WTC11 (cell line): ENCODE results near the gene GH1. TPM values are rescaled to one million over a fixed set of nuclear protein-coding genes. Genes with fewer than 3 reads are reported as not detected.

Experiments used
- ATAC-seq: fragments of 200-7000 bp; cut with Tn5 transposase; 2 replicates; pipeline ENCODE4 v1.10.0; 2021; ENCODE audit warnings: mild to moderate bottlenecking, moderate library complexity
- CTCF ChIA-PET: fragments of 300-600 bp; sonication (Branson Sonifier 250); formaldehyde crosslinking; loops from one replicate; lab custom pipeline; 2021; ENCODE audit warnings: antibody characterized with exemption; lab: Charles Lee
- POLR2A ChIA-PET: fragments of 350-600 bp; sonication (Branson Sonifier 250); formaldehyde crosslinking; loops from one replicate; lab custom pipeline; 2021; ENCODE audit warnings: antibody characterized with exemption; lab: Charles Lee
- DNase-seq: peaks from one replicate; pipeline ENCODE4 v3.0.0; 2021; ENCODE audit warnings: low spot score
- H3K27ac Mint-ChIP-seq: 2 replicates; pipeline ENCODE4 v1.8.0; 2021; ENCODE audit warnings: mixed read lengths
- H3K27me3 Mint-ChIP-seq: 2 replicates; pipeline ENCODE4 v1.8.0; 2021; ENCODE audit warnings: low read depth, mild to moderate bottlenecking, moderate library complexity, mixed read lengths
- H3K36me3 Mint-ChIP-seq: 2 replicates; pipeline ENCODE4 v1.8.0; 2021; ENCODE audit warnings: mixed read lengths
- H3K4me1 Mint-ChIP-seq: 2 replicates; pipeline ENCODE4 v1.8.0; 2022; ENCODE audit warnings: mixed read lengths
- H3K4me3 Mint-ChIP-seq: 2 replicates; pipeline ENCODE4 v1.8.0; 2021; ENCODE audit warnings: mild to moderate bottlenecking, moderate library complexity, mixed read lengths
- H3K9me3 Mint-ChIP-seq: 2 replicates; pipeline ENCODE4 v1.8.0; 2021; ENCODE audit warnings: mixed read lengths
- ARID4B ChIP-seq: sonication (generic); formaldehyde crosslinking; IDR thresholded peaks from 2 replicates; pipeline ENCODE4 v1.8.0; 2023; ENCODE audit warnings: missing genetic modification reagents, mild to moderate bottlenecking, borderline replicate concordance
- CBFB ChIP-seq: sonication (generic); formaldehyde crosslinking; IDR thresholded peaks from 2 replicates; pipeline ENCODE4 v1.8.1; 2022; ENCODE audit warnings: mild to moderate bottlenecking, low read depth, missing genetic modification reagents
- CREM ChIP-seq: sonication (generic); formaldehyde crosslinking; IDR thresholded peaks from 2 replicates; pipeline ENCODE4 v1.8.1; 2022; ENCODE audit warnings: mild to moderate bottlenecking, missing genetic modification reagents, moderate library complexity
- CTCF ChIP-seq: fragments of 200-600 bp; IDR thresholded peaks from 2 replicates; pipeline ENCODE4 v1.8.0; 2022; ENCODE audit warnings: antibody characterized with exemption
- E2F5 ChIP-seq: sonication (generic); formaldehyde crosslinking; IDR thresholded peaks from 2 replicates; pipeline ENCODE4 v1.8.1; 2022; ENCODE audit warnings: mild to moderate bottlenecking, moderate library complexity, missing genetic modification reagents
- FOXP4 ChIP-seq: sonication (generic); formaldehyde crosslinking; IDR thresholded peaks from 2 replicates; pipeline ENCODE4 v1.8.0; 2022; ENCODE audit warnings: mild to moderate bottlenecking, missing genetic modification reagents
- GABPB1 ChIP-seq: sonication (generic); formaldehyde crosslinking; IDR thresholded peaks from 2 replicates; pipeline ENCODE4 v1.8.1; 2023; ENCODE audit warnings: mild to moderate bottlenecking, missing genetic modification reagents
- OVOL2 ChIP-seq: fragments of 250-450 bp; sonication (Bioruptor Pico); IDR thresholded peaks from 2 replicates; pipeline ENCODE4 v1.9.0; 2021; ENCODE audit warnings: mild to moderate bottlenecking, borderline replicate concordance
- PRDM15 ChIP-seq: sonication (generic); formaldehyde crosslinking; IDR thresholded peaks from 2 replicates; pipeline ENCODE4 v1.8.0; 2022; ENCODE audit warnings: missing genetic modification reagents
- PREB ChIP-seq: sonication (generic); formaldehyde crosslinking; IDR thresholded peaks from 2 replicates; pipeline ENCODE4 v1.8.1; 2022; ENCODE audit warnings: mild to moderate bottlenecking, missing genetic modification reagents, moderate library complexity, borderline replicate concordance
- PRRX2 ChIP-seq: fragments of 250-450 bp; sonication (Bioruptor Pico); IDR thresholded peaks from 2 replicates; pipeline ENCODE4 v1.8.0; 2021; ENCODE audit warnings: mild to moderate bottlenecking
- RELA ChIP-seq: sonication (generic); formaldehyde crosslinking; IDR thresholded peaks from 2 replicates; pipeline ENCODE4 v1.8.1; 2022; ENCODE audit warnings: missing genetic modification reagents, mild to moderate bottlenecking, borderline replicate concordance
- total RNA-seq: library from RNA; stranded (reverse); gene quantifications from 3 replicates; pipeline ENCODE4 v1.2.3, GENCODE V29; 2021

GH1 gene
- total RNA-seq, 1 experiment from 2014 or later = not detected

- Mint-ChIP-seq H3K9me3 (no peaks in the 10 kb centered on the region), H3K4me3 (no peak overlapping the region), H3K27me3 (no peaks in the 10 kb centered on the region; the same call in 1 of the 2 replicates), H3K36me3 (no peaks in the 10 kb centered on the region; the same call in 1 of the 2 replicates), H3K27ac (no peak overlapping the region), H3K4me1 (peaks cover 7% of the 10 kb centered on the region)
- TF ChIP-seq PRRX2 (CRISPR knock-in tag) = no peak
- no peak for TF ChIP-seq PREB (CRISPR knock-in tag)
- TF ChIP-seq OVOL2 (CRISPR knock-in tag) = no peak
- TF ChIP-seq CREM (CRISPR knock-in tag) = no peak
- TF ChIP-seq CBFB (CRISPR knock-in tag) = no peak
- ChIA-PET POLR2A (interaction anchor here (1.0 kb wide), 1 partner anchor 21 kb away, joined by 3 read pairs; no protein-coding TSS in a partner anchor), CTCF (interaction anchor here (0.8 to 4.8 kb wide), 9 partner anchors 10 to 88 kb away, joined by 3 to 38 read pairs (median 4); partner anchors contain the start of genes CSHL1 and GH1)
- DNase-seq (no peak), ATAC-seq (no peak)
Observed at GRCh38 chr17:63940584-63940983, 21.9 kb upstream of the GH1 start.

- H3K4me1 Mint-ChIP-seq = peaks cover 5% of the 10 kb centered on the region
- H3K9me3 Mint-ChIP-seq = no peaks in the 10 kb centered on the region
- TF ChIP-seq PRDM15 (CRISPR knock-in tag) = no peak
- no peak overlapping the region for H3K27ac Mint-ChIP-seq
- no peaks in the 10 kb centered on the region; the same call in 1 of the 2 replicates for H3K36me3 Mint-ChIP-seq
- ChIA-PET CTCF (interaction anchor here (0.6 to 4.8 kb wide), 12 partner anchors 11 to 194 kb away, joined by 3 to 38 read pairs (median 4); partner anchors contain the start of genes CSHL1 and GH1), POLR2A (interaction anchor here (1.0 kb wide), 1 partner anchor 22 kb away, joined by 3 read pairs; no protein-coding TSS in a partner anchor)
- ATAC-seq (peak; percentile 54), DNase-seq (no peak)
- no peak overlapping the region for H3K4me3 Mint-ChIP-seq
- no peaks in the 10 kb centered on the region; the same call in 1 of the 2 replicates for H3K27me3 Mint-ChIP-seq
Observed at GRCh38 chr17:63939884-63940283, 21.2 kb upstream of the GH1 start.

- Mint-ChIP-seq H3K9me3 (no peaks in the 10 kb centered on the region), H3K27me3 (no peaks in the 10 kb centered on the region; the same call in 1 of the 2 replicates), H3K27ac (no peak overlapping the region), H3K4me1 (peaks cover 5% of the 10 kb centered on the region), H3K36me3 (no peaks in the 10 kb centered on the region; the same call in 1 of the 2 replicates), H3K4me3 (no peak overlapping the region)
- no peak for ATAC-seq
- ChIA-PET POLR2A (interaction anchor here (1.0 kb wide), 1 partner anchor 22 kb away, joined by 3 read pairs; no protein-coding TSS in a partner anchor), CTCF (interaction anchor here (0.9 to 4.8 kb wide), 8 partner anchors 10 to 194 kb away, joined by 3 to 38 read pairs (median 4); partner anchors contain the start of genes CSHL1 and GH1)
- TF ChIP-seq RELA = no peak
- DNase-seq = no peak
Observed at GRCh38 chr17:63939401-63939800, 20.8 kb upstream of the GH1 start.

- no peaks in the 10 kb centered on the region for H3K9me3 Mint-ChIP-seq
- DNase-seq (no peak), ATAC-seq (no peak)
- no peaks in the 10 kb centered on the region; the same call in 1 of the 2 replicates for H3K27me3 Mint-ChIP-seq
- no peaks in the 10 kb centered on the region; the same call in 1 of the 2 replicates for H3K36me3 Mint-ChIP-seq
- CTCF ChIA-PET = interaction anchor here (0.7 to 2.3 kb wide), 9 partner anchors 8 to 299 kb away, joined by 3 to 19 read pairs (median 4); partner anchors contain the start of gene GH1
- H3K27ac Mint-ChIP-seq = no peak overlapping the region
- H3K4me1 Mint-ChIP-seq = peaks cover 5% of the 10 kb centered on the region
- H3K4me3 Mint-ChIP-seq = no peak overlapping the region
- POLR2A ChIA-PET = no interaction called here
- TF ChIP-seq CBFB (CRISPR knock-in tag) (no peak), E2F5 (no peak), CTCF (no peak), GABPB1 (CRISPR knock-in tag) (no peak), FOXP4 (CRISPR knock-in tag) (no peak), ARID4B (no peak)
Observed at GRCh38 chr17:63937920-63938319, 19.3 kb upstream of the GH1 start.
